T-cell (primary cell): ENCODE data around the gene CNTRL. TPM values are rescaled to one million over a fixed set of nuclear protein-coding genes. Genes with fewer than 3 reads are reported as not detected.
"Not testable (repeated sequence)": the region's sequence is repeated elsewhere in the genome, so short reads cannot be mapped to it uniquely, and the experiment has no call there.

ENCODE experiments used
- ATAC-seq, 4 experiments: fragments of 200-7000 bp in 3 of 4; fragments of 150-1000 bp in 1 of 4; cut with Tn5 transposase; replicated peaks in 1 of 4; 1 replicate in 3 of 4; 2 replicates in 1 of 4; pipeline ENCODE4 v1.10.0; 2021; ENCODE audit warnings: moderate library complexity in 3 of 4, mild to moderate bottlenecking in 2 of 4, moderate number of reproducible peaks in 1 of 4
- CTCF ChIA-PET, 2 donors: fragments of 300-600 bp; sonication (Branson Sonifier 250); formaldehyde crosslinking; loops; one replicate each; lab custom pipeline; 2022; ENCODE audit warnings: antibody characterized with exemption in 2 of 2; lab: Charles Lee
- POLR2A ChIA-PET, 2 donors: fragments of 300-600 bp; sonication (Branson Sonifier 250); formaldehyde crosslinking; loops; one replicate each; lab custom pipeline; 2022; ENCODE audit warnings: antibody characterized with exemption in 2 of 2; lab: Charles Lee
- DNase-seq, 35 experiments: peaks; one replicate each; pipeline versions ENCODE4 v3.0.0 to v3.0.0-alpha.2; 2013 to 2023
- H3K27ac ChIP-seq: one replicate; pipeline ENCODE4 v1.5.1; 2013; ENCODE audit warnings: low read length
- H3K27me3 ChIP-seq, 2 experiments: replicated peaks in 1 of 2; 1 replicate in 1 of 2; 2 replicates in 1 of 2; pipeline versions ENCODE4 v1.6.1 to v1.7.0; 2013; ENCODE audit warnings: low read length in 1 of 2, mixed read lengths in 1 of 2; ENCODE audit not compliant: control insufficient read depth in 2 of 2, insufficient read depth in 2 of 2; ENCODE audit errors: extremely low read depth in 1 of 2
- H3K36me3 ChIP-seq, 2 donors: 1 replicate in 1 of 2; 2 replicates in 1 of 2; pipeline versions ENCODE4 v1.6.1 to v1.7.0; 2013; ENCODE audit warnings: low read length in 1 of 2; ENCODE audit not compliant: control insufficient read depth in 2 of 2, insufficient read depth in 1 of 2; ENCODE audit errors: extremely low read depth in 1 of 2
- H3K4me1 ChIP-seq, 2 experiments: 1 replicate in 1 of 2; 2 replicates in 1 of 2; pipeline versions ENCODE4 v1.6.1 to v1.7.0; 2013; ENCODE audit warnings: low read length in 2 of 2, mixed read lengths in 1 of 2; ENCODE audit not compliant: insufficient read depth in 2 of 2, control insufficient read depth in 1 of 2; ENCODE audit errors: extremely low read depth in 1 of 2
- H3K4me3 ChIP-seq, 2 donors: 1 replicate in 1 of 2; 2 replicates in 1 of 2; pipeline versions ENCODE4 v1.5.1 to v1.7.0; 2013; ENCODE audit warnings: mild to moderate bottlenecking in 2 of 2, low read length in 1 of 2, moderate library complexity in 1 of 2; ENCODE audit not compliant: control insufficient read depth in 1 of 2; ENCODE audit errors: extremely low read depth in 1 of 2
- H3K9me3 ChIP-seq: 2 replicates; pipeline ENCODE4 v1.7.0; 2013
- H3K27ac Mint-ChIP-seq, 2 donors: one replicate each; pipeline ENCODE4 v1.8.0; 2020 to 2021; ENCODE audit warnings: mild to moderate bottlenecking in 2 of 2, mixed read lengths in 2 of 2
- H3K27me3 Mint-ChIP-seq, 2 donors: one replicate each; pipeline ENCODE4 v1.8.0; 2021 to 2022; ENCODE audit warnings: mixed read lengths in 2 of 2
- H3K36me3 Mint-ChIP-seq: one replicate; pipeline ENCODE4 v1.8.0; 2021; ENCODE audit warnings: mixed read lengths
- H3K4me1 Mint-ChIP-seq, 3 donors: one replicate each; pipeline ENCODE4 v1.8.0; 2020 to 2022; ENCODE audit warnings: mixed read lengths in 3 of 3, mild to moderate bottlenecking in 1 of 3
- H3K4me3 Mint-ChIP-seq, 3 donors: one replicate each; pipeline ENCODE4 v1.8.0; 2020 to 2022; ENCODE audit warnings: mild to moderate bottlenecking in 3 of 3, mixed read lengths in 3 of 3, moderate library complexity in 3 of 3
- H3K9me3 Mint-ChIP-seq, 3 donors: one replicate each; pipeline ENCODE4 v1.8.0; 2020 to 2022; ENCODE audit warnings: mixed read lengths in 3 of 3
- WGBS: methylation state at CpG from one replicate; pipeline ENCODE4 v1.1.5; 2013; ENCODE audit warnings: missing lambda C conversion rate; ENCODE audit not compliant: insufficient coverage; 5-methylcytosine and 5-hydroxymethylcytosine counted together
- total RNA-seq, 35 experiments: library from RNA in 6 of 35; stranded (reverse) in 6 of 35; fragments of 120-200 nt in 1 of 35; gene quantifications; one replicate each; pipeline versions ENCODE4 v1.2.1 to v1.2.4 and lab custom pipeline; 2013 to 2026

The CNTRL gene
- total RNA-seq, 5 donors from 2014 or later (not counting 1 experiment from before 2014, with no cell fraction given): 84.6 to 101 (median 93.7) TPM

GRCh38 chr9:121125590-121125989, 50.8 kb downstream of the CNTRL start:
- peaks cover 54 to 83% (median 77%) of the 10 kb centered on the region in 3 donors for H3K4me1 Mint-ChIP-seq
- Histone ChIP-seq H3K27me3 (no peaks in the 10 kb centered on the region), H3K4me3 (no peak overlapping the region), H3K9me3 (no peaks in the 10 kb centered on the region), H3K36me3 (peaks cover 0 to 20% of the 10 kb centered on the region in 2 donors), H3K27ac (no peak overlapping the region), H3K4me1 (peaks cover 21 to 32% of the 10 kb centered on the region in 2 experiments)
- CTCF ChIA-PET: interaction anchor here (0.7 to 1.3 kb wide), 4 partner anchors 45 to 194 kb away, joined by 3 to 4 read pairs (median 4); no protein-coding TSS in a partner anchor
- POLR2A ChIA-PET: interaction anchor here in 1 of 2 donors (0.5 to 0.6 kb wide), 3 partner anchors 27 to 138 kb away, joined by 3 read pairs; no protein-coding TSS in a partner anchor
- H3K4me3 Mint-ChIP-seq: peak overlapping the region; percentile 4 to 60 (median 23)
- DNase-seq (no peak), ATAC-seq (no peak)
- H3K36me3 Mint-ChIP-seq: peaks cover 59% of the 10 kb centered on the region
- WGBS: 75% methylated on average over 2 of the region's 3 CpGs
- H3K27ac Mint-ChIP-seq: peak overlapping the region; percentile 23 to 55
- peaks cover 2 to 14% (median 3%) of the 10 kb centered on the region in 3 donors for H3K9me3 Mint-ChIP-seq
- no peaks in the 10 kb centered on the region for H3K27me3 Mint-ChIP-seq

- Mint-ChIP-seq H3K27ac (peak overlapping the region; percentile 75 to 91), H3K4me1 (peaks cover 74 to 85% (median 85%) of the 10 kb centered on the region in 3 donors), H3K36me3 (peaks cover 75% of the 10 kb centered on the region), H3K4me3 (peak overlapping the region; percentile 2 to 25 (median 21)), H3K9me3 (peaks cover 5 to 17% (median 13%) of the 10 kb centered on the region in 3 donors)
- Histone ChIP-seq H3K36me3 (peaks cover 0 to 27% of the 10 kb centered on the region in 2 donors), H3K4me1 (peaks cover 20 to 30% of the 10 kb centered on the region in 2 experiments)
- DNase-seq, H3K27ac ChIP-seq, POLR2A ChIA-PET, H3K27me3 Mint-ChIP-seq, ATAC-seq, CTCF ChIA-PET, H3K9me3 ChIP-seq, H3K4me3 ChIP-seq, H3K27me3 ChIP-seq: not testable (repeated sequence)
- WGBS: no CpG with 5 or more reads among the region's 3 CpGs
Observed at GRCh38 chr9:121129384-121129783, 54.6 kb downstream of the CNTRL start.

GRCh38 chr9:121133104-121133816, 58.5 kb downstream of the CNTRL start:
- Mint-ChIP-seq H3K36me3 (peaks cover 76% of the 10 kb centered on the region), H3K4me1 (peaks cover 64 to 82% (median 76%) of the 10 kb centered on the region in 3 donors), H3K9me3 (peaks cover 5 to 17% (median 13%) of the 10 kb centered on the region in 3 donors), H3K4me3 (peak overlapping the region; percentile 55 to 70 (median 62)), H3K27me3 (no peaks in the 10 kb centered on the region), H3K27ac (peak overlapping the region; percentile 91 to 94)
- POLR2A ChIA-PET: interaction anchor here (0.5 to 1.6 kb wide), 5 partner anchors 11 to 373 kb away, joined by 3 to 4 read pairs (median 4); no protein-coding TSS in a partner anchor
- Histone ChIP-seq H3K27ac (peak overlapping the region; percentile 63), H3K4me1 (peaks cover 15 to 21% of the 10 kb centered on the region in 2 experiments), H3K27me3 (no peaks in the 10 kb centered on the region), H3K36me3 (peaks cover 0 to 44% of the 10 kb centered on the region in 2 donors), H3K9me3 (no peaks in the 10 kb centered on the region), H3K4me3 (peak overlapping the region; percentile 23 to 51)
- peak; percentile 68 to 91 (median 85) for DNase-seq
- CTCF ChIA-PET: interaction anchor here in 1 of 2 donors (0.6 to 1.8 kb wide), 3 partner anchors 12 to 50 kb away, joined by 3 to 10 read pairs (median 5); no protein-coding TSS in a partner anchor
- peak; percentile 99 to 100 (median 100) for ATAC-seq
- 24% methylated on average over 10 of the region's 19 CpGs for WGBS

- H3K4me1 Mint-ChIP-seq: peaks cover 40 to 60% (median 52%) of the 10 kb centered on the region in 3 donors
- H3K9me3 Mint-ChIP-seq: peaks cover 2 to 10% (median 3%) of the 10 kb centered on the region in 3 donors
- CTCF ChIA-PET: interaction anchor here in 1 of 2 donors (0.8 kb wide), 1 partner anchor 15 kb away, joined by 5 read pairs; no protein-coding TSS in a partner anchor
- Histone ChIP-seq H3K4me1 (peaks cover 15 to 21% of the 10 kb centered on the region in 2 experiments), H3K4me3 (no peak overlapping the region), H3K9me3 (no peaks in the 10 kb centered on the region), H3K27ac (no peak overlapping the region), H3K36me3 (peaks cover 0 to 67% of the 10 kb centered on the region in 2 donors), H3K27me3 (no peaks in the 10 kb centered on the region)
- POLR2A ChIA-PET: interaction anchor here in 1 of 2 donors (0.6 kb wide), 1 partner anchor 34 kb away, joined by 3 read pairs; no protein-coding TSS in a partner anchor
- ATAC-seq: no peak
- H3K27me3 Mint-ChIP-seq: no peaks in the 10 kb centered on the region
- H3K36me3 Mint-ChIP-seq: peaks cover 73% of the 10 kb centered on the region
- H3K4me3 Mint-ChIP-seq: no peak overlapping the region
- H3K27ac Mint-ChIP-seq: peak overlapping the region; percentile 61 to 73
- 100% methylated on average over 2 of the region's 2 CpGs for WGBS
- DNase-seq: no peak
Observed at GRCh38 chr9:121135642-121136041, 60.9 kb downstream of the CNTRL start.

GRCh38 chr9:121138561-121138960, 63.8 kb downstream of the CNTRL start:
- H3K9me3 ChIP-seq: no peaks in the 10 kb centered on the region
- H3K27ac Mint-ChIP-seq: peak overlapping the region; percentile 64 to 81
- no peak overlapping the region for H3K4me3 Mint-ChIP-seq
- H3K4me1 ChIP-seq: peaks cover 4 to 6% of the 10 kb centered on the region in 2 experiments
- no peak overlapping the region for H3K4me3 ChIP-seq
- peaks cover 3 to 91% of the 10 kb centered on the region in 2 donors for H3K36me3 ChIP-seq
- H3K27me3 Mint-ChIP-seq: no peaks in the 10 kb centered on the region
- DNase-seq: no peak
- H3K36me3 Mint-ChIP-seq: peaks cover 75% of the 10 kb centered on the region
- no peaks in the 10 kb centered on the region for H3K27me3 ChIP-seq
- peak overlapping the region; percentile 9 for H3K27ac ChIP-seq
- no peaks in the 10 kb centered on the region for H3K9me3 Mint-ChIP-seq
- ChIA-PET POLR2A (no interaction called here), CTCF (no interaction called here)
- H3K4me1 Mint-ChIP-seq: peaks cover 11 to 31% (median 23%) of the 10 kb centered on the region in 3 donors
- ATAC-seq: no peak

- no CpG with 5 or more reads among the region's 3 CpGs for WGBS
- H3K27ac Mint-ChIP-seq: peak overlapping the region; percentile 64 to 81
Observed at GRCh38 chr9:121138973-121139372, 64.2 kb downstream of the CNTRL start.

More at GRCh38 chr9:121138973-121139372, 64.2 kb downstream of the CNTRL start:
- H3K4me1 ChIP-seq: peaks cover 2 to 4% of the 10 kb centered on the region in 2 experiments
- no peaks in the 10 kb centered on the region for H3K27me3 Mint-ChIP-seq
- ChIA-PET POLR2A (no interaction called here), CTCF (interaction anchor here in 1 of 2 donors (0.9 kb wide), 1 partner anchor 17 kb away, joined by 3 read pairs; no protein-coding TSS in a partner anchor)
- no peak for DNase-seq
- no peak overlapping the region for H3K4me3 Mint-ChIP-seq
- peak overlapping the region; percentile 9 for H3K27ac ChIP-seq
- H3K9me3 ChIP-seq: no peaks in the 10 kb centered on the region
- no peaks in the 10 kb centered on the region for H3K9me3 Mint-ChIP-seq
- no peaks in the 10 kb centered on the region for H3K27me3 ChIP-seq
- H3K4me1 Mint-ChIP-seq: peaks cover 10 to 28% (median 22%) of the 10 kb centered on the region in 3 donors
- H3K36me3 ChIP-seq: peaks cover 5 to 92% of the 10 kb centered on the region in 2 donors
- peaks cover 77% of the 10 kb centered on the region for H3K36me3 Mint-ChIP-seq
- H3K4me3 ChIP-seq: no peak overlapping the region
- no peak for ATAC-seq
